ENCODE measurements around the gene PCOLCE2.

PCOLCE2 gene

GRCh38 chr3:142861926-142862325 is 27.0 kb downstream of the PCOLCE2 start:
- TF ChIP-seq CEBPB (IDR thresholded peaks at IDR 0.05): no peak
- no peak for TF ChIP-seq ZBTB7A (IDR thresholded peaks at IDR 0.05; ENCODE audit: low read depth)
- no peak for TF ChIP-seq TAF1 (IDR thresholded peaks at IDR 0.05; ENCODE audit: low read depth)
- no peak for TF ChIP-seq EGR1 (IDR thresholded peaks at IDR 0.05)
- TF ChIP-seq USF1 (IDR thresholded peaks at IDR 0.05): no peak
- no peak for TF ChIP-seq NFIC (IDR thresholded peaks at IDR 0.05)
- no peak for TF ChIP-seq TEAD4 (IDR thresholded peaks at IDR 0.05)
- TF ChIP-seq MAX (IDR thresholded peaks at IDR 0.05): no peak
- TF ChIP-seq CREB1 (IDR thresholded peaks at IDR 0.05; ENCODE audit: low read depth): no peak
- TF ChIP-seq REST (IDR thresholded peaks at IDR 0.05; ENCODE audit: low read depth): no peak
- TF ChIP-seq RAD21 (IDR thresholded peaks at IDR 0.05; ENCODE audit: low read depth): no peak
- TF ChIP-seq TCF12 (IDR thresholded peaks at IDR 0.05; ENCODE audit: low read depth): no peak
- TF ChIP-seq EP300 (IDR thresholded peaks at IDR 0.05; ENCODE audit: borderline replicate concordance): no peak
- TF ChIP-seq FOXM1 (IDR thresholded peaks at IDR 0.05; ENCODE audit: borderline replicate concordance, low read depth): no peak
- no peak for TF ChIP-seq YY1 (IDR thresholded peaks at IDR 0.05; ENCODE audit: low read depth)

GRCh38 chr3:142858043-142858442 is 30.8 kb downstream of the PCOLCE2 start:
- TF ChIP-seq CREB1 (IDR thresholded peaks at IDR 0.05; ENCODE audit: low read depth) (no peak), TAF1 (IDR thresholded peaks at IDR 0.05; ENCODE audit: low read depth) (no peak), YY1 (IDR thresholded peaks at IDR 0.05; ENCODE audit: low read depth) (no peak), REST (IDR thresholded peaks at IDR 0.05; ENCODE audit: low read depth) (no peak), EP300 (IDR thresholded peaks at IDR 0.05; ENCODE audit: borderline replicate concordance) (no peak), USF1 (IDR thresholded peaks at IDR 0.05) (no peak), RAD21 (IDR thresholded peaks at IDR 0.05; ENCODE audit: low read depth) (no peak), TEAD4 (IDR thresholded peaks at IDR 0.05) (no peak), MAX (IDR thresholded peaks at IDR 0.05) (no peak), CEBPB (IDR thresholded peaks at IDR 0.05) (no peak), TCF12 (IDR thresholded peaks at IDR 0.05; ENCODE audit: low read depth) (no peak), FOXM1 (IDR thresholded peaks at IDR 0.05; ENCODE audit: borderline replicate concordance, low read depth) (no peak), EGR1 (IDR thresholded peaks at IDR 0.05) (no peak), NFIC (IDR thresholded peaks at IDR 0.05) (no peak), ZBTB7A (IDR thresholded peaks at IDR 0.05; ENCODE audit: low read depth) (no peak)

- no peak for TF ChIP-seq TEAD4 (IDR thresholded peaks at IDR 0.05)
- TF ChIP-seq TAF1 (IDR thresholded peaks at IDR 0.05; ENCODE audit: low read depth): no peak
- TF ChIP-seq USF1 (IDR thresholded peaks at IDR 0.05): no peak
- no peak for TF ChIP-seq TCF12 (IDR thresholded peaks at IDR 0.05; ENCODE audit: low read depth)
- no peak for TF ChIP-seq CREB1 (IDR thresholded peaks at IDR 0.05; ENCODE audit: low read depth)
- TF ChIP-seq EGR1 (IDR thresholded peaks at IDR 0.05): no peak
- TF ChIP-seq NFIC (IDR thresholded peaks at IDR 0.05): no peak
- no peak; the same call in 1 of the 2 replicates for TF ChIP-seq RAD21 (IDR thresholded peaks at IDR 0.05; ENCODE audit: low read depth)
- no peak for TF ChIP-seq FOXM1 (IDR thresholded peaks at IDR 0.05; ENCODE audit: borderline replicate concordance, low read depth)
- TF ChIP-seq EP300 (IDR thresholded peaks at IDR 0.05; ENCODE audit: borderline replicate concordance): no peak
- TF ChIP-seq YY1 (IDR thresholded peaks at IDR 0.05; ENCODE audit: low read depth): no peak
- no peak for TF ChIP-seq REST (IDR thresholded peaks at IDR 0.05; ENCODE audit: low read depth)
- no peak for TF ChIP-seq ZBTB7A (IDR thresholded peaks at IDR 0.05; ENCODE audit: low read depth)
- no peak for TF ChIP-seq MAX (IDR thresholded peaks at IDR 0.05)
Observed at GRCh38 chr3:142857056-142857455, 31.8 kb downstream of the PCOLCE2 start.
